Amniotic epithelial cell (primary cell): ENCODE data around the gene PLXNC1.

Experiments used
- DNase-seq: peaks from one replicate; pipeline ENCODE4 v3.0.0-alpha.2; 2010; ENCODE audit warnings: low read depth

PLXNC1 gene

GRCh38 chr12:94147991-94148738, at the start of gene PLXNC1:
Gene PLXNC1 (plus strand): TSS chr12:94148577. CDS start chr12:94148972, 395 bp downstream.
- DNase-seq, result peak; percentile 31

- no peak for DNase-seq
These were observed 49.2 kb upstream of the PLXNC1 start for GRCh38 chr12:94099191-94099590.

GRCh38 chr12:94099632-94100031, 48.7 kb upstream of the PLXNC1 start:
- peak; percentile 92 for DNase-seq

- DNase-seq, result peak; percentile 89
These were observed 48.2 kb upstream of the PLXNC1 start for GRCh38 chr12:94100211-94100627.

- peak; percentile 46 for DNase-seq
These were observed 47.2 kb upstream of the PLXNC1 start for GRCh38 chr12:94100990-94101737.

- DNase-seq, result peak; percentile 67
These were observed 46.4 kb upstream of the PLXNC1 start for GRCh38 chr12:94101738-94102660.

GRCh38 chr12:94103986-94104385, 44.4 kb upstream of the PLXNC1 start:
- DNase-seq, result no peak

GRCh38 chr12:94107910-94108309, 40.5 kb upstream of the PLXNC1 start:
- DNase-seq, result no peak

- DNase-seq, result peak; percentile 66
These were observed 39.2 kb upstream of the PLXNC1 start for GRCh38 chr12:94109160-94109559.

- no peak for DNase-seq
These were observed 38.1 kb upstream of the PLXNC1 start for GRCh38 chr12:94110258-94110657.

- no peak for DNase-seq
These were observed 37.1 kb upstream of the PLXNC1 start for GRCh38 chr12:94111302-94111701.

GRCh38 chr12:94112121-94112520, 36.3 kb upstream of the PLXNC1 start:
- no peak for DNase-seq

- no peak for DNase-seq
These were observed 34.2 kb upstream of the PLXNC1 start for GRCh38 chr12:94114166-94114565.

- no peak for DNase-seq
These were observed 32.2 kb upstream of the PLXNC1 start for GRCh38 chr12:94116191-94116590.

- DNase-seq, result no peak
These were observed 26.5 kb upstream of the PLXNC1 start for GRCh38 chr12:94121886-94122285.

GRCh38 chr12:94122591-94122990, 25.8 kb upstream of the PLXNC1 start:
- no peak for DNase-seq

GRCh38 chr12:94123127-94123526, 25.2 kb upstream of the PLXNC1 start:
- DNase-seq, result no peak

GRCh38 chr12:94126067-94126466, 22.3 kb upstream of the PLXNC1 start:
- DNase-seq, result no peak

- DNase-seq, result no peak
These were observed 20.9 kb upstream of the PLXNC1 start for GRCh38 chr12:94127239-94128131.

- DNase-seq, result no peak
These were observed 20.1 kb upstream of the PLXNC1 start for GRCh38 chr12:94128280-94128679.
